GM12878 (cell line): Measurements from ENCODE around the gene GPT2.

Source experiments
- EP300 ChIP-seq, 2 experiments: fragments of 150-350 bp in 1 of 2; IDR thresholded peaks; 2 replicates each; pipeline ENCODE4 v1.6.1; 2011 to 2012; ENCODE audit warnings: low read depth in 2 of 2, low read length in 2 of 2, borderline replicate concordance in 1 of 2, improper control_type of control experiment in 1 of 2, inconsistent platforms in 1 of 2; ENCODE audit not compliant: control insufficient read depth in 1 of 2
- ESRRA ChIP-seq: IDR thresholded peaks from 2 replicates; pipeline ENCODE4 v1.6.1; 2012; ENCODE audit warnings: mild to moderate bottlenecking, low read length, improper control_type of control experiment
- EZH2 ChIP-seq: IDR thresholded peaks from 2 replicates; pipeline ENCODE4 v1.6.1; 2012; ENCODE audit warnings: low read depth, mild to moderate bottlenecking, control low read depth, inconsistent platforms, low read length, borderline replicate concordance; ENCODE audit not compliant: control insufficient read depth
- HCFC1 ChIP-seq: fragments of 150-350 bp; IDR thresholded peaks from 2 replicates; pipeline ENCODE4 v1.6.1; 2014; ENCODE audit warnings: low read length
- NFXL1 ChIP-seq: fragments of 450-650 bp; IDR thresholded peaks from 2 replicates; pipeline ENCODE4 v1.6.1; 2017; ENCODE audit warnings: antibody characterized with exemption, mild to moderate bottlenecking, borderline replicate concordance
- SP1 ChIP-seq: IDR thresholded peaks from one replicate; pipeline ENCODE4 v1.6.1; 2011; ENCODE audit warnings: low read depth, low read length
- TAF1 ChIP-seq: IDR thresholded peaks from 2 replicates; pipeline ENCODE4 v1.6.1; 2011; ENCODE audit warnings: mild to moderate bottlenecking, low read depth, low read length, borderline replicate concordance
- TBL1XR1 ChIP-seq: IDR thresholded peaks from 2 replicates; pipeline ENCODE4 v1.6.1; 2012; ENCODE audit warnings: low read depth, low read length, improper control_type of control experiment
- TF ChIP-seq, protein P1 (sequence below): fragments of 450-650 bp; IDR thresholded peaks from 2 replicates; pipeline ENCODE4 v1.6.1; 2017; ENCODE audit warnings: mild to moderate bottlenecking
- TF ChIP-seq, protein P2 (sequence below), 3 experiments: IDR thresholded peaks in 2 of 3; conservative IDR thresholded peaks in 1 of 3; 2 replicates each; pipeline ENCODE4 v1.5.1; 2011; ENCODE audit warnings: low read depth in 3 of 3, low read length in 3 of 3, mild to moderate bottlenecking in 3 of 3, control low read depth in 2 of 3, moderate library complexity in 2 of 3, inconsistent platforms in 1 of 3, mixed read lengths in 1 of 3; ENCODE audit not compliant: control insufficient read depth in 2 of 3, insufficient read depth in 1 of 3; ENCODE audit errors: extremely low read depth in 1 of 3
- TF ChIP-seq, protein P3 (sequence below): fragments of 450-650 bp; formaldehyde crosslinking; IDR thresholded peaks from 2 replicates; pipeline ENCODE4 v1.5.0; 2022; ENCODE audit warnings: mild to moderate bottlenecking, missing genetic modification characterization

DNA sequence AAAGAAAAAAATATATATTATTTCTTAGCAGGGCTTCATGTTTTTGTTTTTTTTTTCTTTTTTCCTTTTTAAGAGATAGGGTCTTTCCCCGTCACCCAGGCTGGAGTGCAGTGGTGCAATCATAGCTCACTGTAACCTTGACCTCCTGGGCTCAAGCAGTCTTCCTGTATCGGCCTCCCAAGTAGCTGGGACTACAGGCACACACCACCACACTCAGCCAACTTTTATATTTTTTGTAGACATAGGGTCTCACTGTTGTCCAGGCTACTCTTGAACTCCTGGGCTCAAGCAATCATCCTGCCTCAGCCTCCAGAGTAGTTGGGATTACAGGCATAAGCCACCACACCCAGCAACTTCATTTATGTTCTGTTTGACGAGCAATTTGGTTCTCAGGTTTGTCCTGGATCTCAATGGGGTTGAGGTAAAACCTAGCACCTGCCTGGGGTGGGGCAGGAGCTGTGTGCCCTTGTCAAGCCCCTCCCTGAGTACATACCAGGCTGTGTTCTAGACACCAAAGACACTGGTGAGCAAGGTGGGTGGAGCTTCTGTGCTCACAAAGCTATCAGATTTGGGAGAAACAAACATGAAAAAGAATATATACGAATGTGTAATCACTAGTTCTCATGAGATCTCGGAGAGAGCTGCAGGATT is 19.2 kb downstream of the GPT2 start:
- TF ChIP-seq TBL1XR1: no peak
- TF ChIP-seq, protein P1, sequence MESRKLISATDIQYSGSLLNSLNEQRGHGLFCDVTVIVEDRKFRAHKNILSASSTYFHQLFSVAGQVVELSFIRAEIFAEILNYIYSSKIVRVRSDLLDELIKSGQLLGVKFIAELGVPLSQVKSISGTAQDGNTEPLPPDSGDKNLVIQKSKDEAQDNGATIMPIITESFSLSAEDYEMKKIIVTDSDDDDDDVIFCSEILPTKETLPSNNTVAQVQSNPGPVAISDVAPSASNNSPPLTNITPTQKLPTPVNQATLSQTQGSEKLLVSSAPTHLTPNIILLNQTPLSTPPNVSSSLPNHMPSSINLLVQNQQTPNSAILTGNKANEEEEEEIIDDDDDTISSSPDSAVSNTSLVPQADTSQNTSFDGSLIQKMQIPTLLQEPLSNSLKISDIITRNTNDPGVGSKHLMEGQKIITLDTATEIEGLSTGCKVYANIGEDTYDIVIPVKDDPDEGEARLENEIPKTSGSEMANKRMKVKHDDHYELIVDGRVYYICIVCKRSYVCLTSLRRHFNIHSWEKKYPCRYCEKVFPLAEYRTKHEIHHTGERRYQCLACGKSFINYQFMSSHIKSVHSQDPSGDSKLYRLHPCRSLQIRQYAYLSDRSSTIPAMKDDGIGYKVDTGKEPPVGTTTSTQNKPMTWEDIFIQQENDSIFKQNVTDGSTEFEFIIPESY: no peak
- TF ChIP-seq SP1: no peak
- TF ChIP-seq TAF1: no peak
- TF ChIP-seq, protein P2, sequence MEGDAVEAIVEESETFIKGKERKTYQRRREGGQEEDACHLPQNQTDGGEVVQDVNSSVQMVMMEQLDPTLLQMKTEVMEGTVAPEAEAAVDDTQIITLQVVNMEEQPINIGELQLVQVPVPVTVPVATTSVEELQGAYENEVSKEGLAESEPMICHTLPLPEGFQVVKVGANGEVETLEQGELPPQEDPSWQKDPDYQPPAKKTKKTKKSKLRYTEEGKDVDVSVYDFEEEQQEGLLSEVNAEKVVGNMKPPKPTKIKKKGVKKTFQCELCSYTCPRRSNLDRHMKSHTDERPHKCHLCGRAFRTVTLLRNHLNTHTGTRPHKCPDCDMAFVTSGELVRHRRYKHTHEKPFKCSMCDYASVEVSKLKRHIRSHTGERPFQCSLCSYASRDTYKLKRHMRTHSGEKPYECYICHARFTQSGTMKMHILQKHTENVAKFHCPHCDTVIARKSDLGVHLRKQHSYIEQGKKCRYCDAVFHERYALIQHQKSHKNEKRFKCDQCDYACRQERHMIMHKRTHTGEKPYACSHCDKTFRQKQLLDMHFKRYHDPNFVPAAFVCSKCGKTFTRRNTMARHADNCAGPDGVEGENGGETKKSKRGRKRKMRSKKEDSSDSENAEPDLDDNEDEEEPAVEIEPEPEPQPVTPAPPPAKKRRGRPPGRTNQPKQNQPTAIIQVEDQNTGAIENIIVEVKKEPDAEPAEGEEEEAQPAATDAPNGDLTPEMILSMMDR (IDR thresholded peaks at IDR 0.05 in 2 of 3, conservative IDR thresholded peaks at IDR 0.05 in 1 of 3; ENCODE audit: control insufficient read depth in 2 of 3, extremely low read depth in 1 of 3, insufficient read depth in 1 of 3, low read depth in 3 of 3, low read length in 3 of 3): no peak
- TF ChIP-seq NFXL1: no peak
- no peak for TF ChIP-seq HCFC1
- TF ChIP-seq ESRRA: no peak
- no peak for TF ChIP-seq EP300 (IDR thresholded peaks at IDR 0.05; ENCODE audit: borderline replicate concordance in 1 of 2, control insufficient read depth in 1 of 2, low read depth in 2 of 2, low read length in 2 of 2)
- no peak for TF ChIP-seq EZH2
- TF ChIP-seq, protein P3, sequence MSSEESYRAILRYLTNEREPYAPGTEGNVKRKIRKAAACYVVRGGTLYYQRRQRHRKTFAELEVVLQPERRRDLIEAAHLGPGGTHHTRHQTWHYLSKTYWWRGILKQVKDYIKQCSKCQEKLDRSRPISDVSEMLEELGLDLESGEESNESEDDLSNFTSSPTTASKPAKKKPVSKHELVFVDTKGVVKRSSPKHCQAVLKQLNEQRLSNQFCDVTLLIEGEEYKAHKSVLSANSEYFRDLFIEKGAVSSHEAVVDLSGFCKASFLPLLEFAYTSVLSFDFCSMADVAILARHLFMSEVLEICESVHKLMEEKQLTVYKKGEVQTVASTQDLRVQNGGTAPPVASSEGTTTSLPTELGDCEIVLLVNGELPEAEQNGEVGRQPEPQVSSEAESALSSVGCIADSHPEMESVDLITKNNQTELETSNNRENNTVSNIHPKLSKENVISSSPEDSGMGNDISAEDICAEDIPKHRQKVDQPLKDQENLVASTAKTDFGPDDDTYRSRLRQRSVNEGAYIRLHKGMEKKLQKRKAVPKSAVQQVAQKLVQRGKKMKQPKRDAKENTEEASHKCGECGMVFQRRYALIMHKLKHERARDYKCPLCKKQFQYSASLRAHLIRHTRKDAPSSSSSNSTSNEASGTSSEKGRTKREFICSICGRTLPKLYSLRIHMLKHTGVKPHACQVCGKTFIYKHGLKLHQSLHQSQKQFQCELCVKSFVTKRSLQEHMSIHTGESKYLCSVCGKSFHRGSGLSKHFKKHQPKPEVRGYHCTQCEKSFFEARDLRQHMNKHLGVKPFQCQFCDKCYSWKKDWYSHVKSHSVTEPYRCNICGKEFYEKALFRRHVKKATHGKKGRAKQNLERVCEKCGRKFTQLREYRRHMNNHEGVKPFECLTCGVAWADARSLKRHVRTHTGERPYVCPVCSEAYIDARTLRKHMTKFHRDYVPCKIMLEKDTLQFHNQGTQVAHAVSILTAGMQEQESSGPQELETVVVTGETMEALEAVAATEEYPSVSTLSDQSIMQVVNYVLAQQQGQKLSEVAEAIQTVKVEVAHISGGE (CRISPR knock-in tag): no peak
